Inferior parietal cortex (tissue), 1 donor: ENCODE measurements around the gene ATP8A2.
"Not testable (repeated sequence)": the region's sequence is repeated elsewhere in the genome, so short reads cannot be mapped to it uniquely, and the experiment has no call there.

Experiments
- DNase-seq: peaks from one replicate; pipeline ENCODE4 v3.0.0-alpha.2; 2016; ENCODE audit errors: extremely low spot score

Gene ATP8A2

DNA sequence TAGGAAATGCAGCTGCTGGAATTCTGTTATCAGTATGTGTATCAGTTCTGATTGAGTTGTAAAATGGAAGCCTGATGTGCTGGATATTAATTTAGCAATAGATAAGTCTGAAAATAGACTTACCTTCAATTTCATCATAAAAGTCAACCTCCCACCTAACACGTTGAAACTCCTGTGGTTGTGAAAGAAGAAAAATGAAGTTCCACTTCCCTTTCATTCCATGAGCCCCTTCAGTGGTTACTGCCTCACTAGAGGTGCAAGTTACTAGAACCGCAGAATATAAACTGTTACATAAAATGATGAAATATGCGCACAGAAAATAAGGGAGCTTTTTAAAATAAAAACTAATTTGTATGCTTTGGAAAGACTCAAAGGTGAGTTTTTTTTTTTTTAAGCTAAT, 430.8 kb downstream of the ATP8A2 start:
- no peak for DNase-seq

DNA sequence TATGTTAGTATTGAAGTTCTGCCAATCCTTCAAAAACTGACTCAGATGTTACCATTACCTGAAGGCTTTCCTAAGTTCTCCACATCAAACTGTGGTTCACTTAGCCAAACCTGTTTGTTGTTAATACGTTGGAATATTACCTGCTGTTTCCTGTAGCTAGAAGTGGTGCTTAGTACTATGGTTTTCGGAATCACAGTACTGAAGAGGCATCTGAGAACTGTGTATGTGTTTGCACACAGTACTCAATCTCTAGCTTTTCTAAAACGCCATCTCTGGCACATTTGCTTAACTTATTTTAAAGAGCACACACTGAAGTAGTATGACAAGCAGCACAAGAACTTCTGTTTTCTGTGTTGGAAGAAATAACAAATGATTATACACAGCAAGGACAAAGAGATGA, 431.9 kb downstream of the ATP8A2 start:
- no peak for DNase-seq

DNA sequence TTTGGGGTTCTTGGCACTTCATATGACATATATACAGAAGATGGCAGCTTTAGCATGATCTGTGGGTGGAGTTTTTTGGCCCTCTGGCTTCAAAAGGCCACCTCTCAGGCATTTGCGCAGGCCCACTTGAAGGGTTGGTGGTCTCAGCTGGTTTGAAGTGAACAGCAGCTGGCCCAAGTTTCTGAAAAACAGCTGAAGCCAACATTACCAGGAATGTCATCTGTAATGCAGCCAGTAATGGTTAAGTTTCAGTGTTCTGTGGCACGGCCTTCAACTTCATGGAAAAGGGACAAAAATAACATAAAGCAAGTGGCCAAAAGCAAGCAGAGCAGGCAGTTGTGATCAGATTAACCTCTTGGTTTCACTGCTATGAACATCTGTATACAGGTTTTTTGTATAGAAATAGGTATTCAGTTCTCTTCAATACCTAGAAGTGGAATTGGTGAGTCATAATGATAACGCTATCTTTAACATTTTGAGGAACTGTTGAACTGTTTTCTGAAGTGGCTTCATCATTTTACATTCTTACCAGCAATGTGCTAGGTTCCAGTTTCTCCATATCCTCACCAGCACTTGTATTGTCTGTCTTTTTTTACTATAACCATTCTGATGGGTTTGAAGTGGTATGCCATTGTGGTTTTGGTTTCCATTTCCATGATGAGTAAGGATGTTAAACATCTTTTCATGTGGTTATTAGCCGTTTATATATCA, 434.6 kb downstream of the ATP8A2 start:
- DNase-seq: no peak

DNA sequence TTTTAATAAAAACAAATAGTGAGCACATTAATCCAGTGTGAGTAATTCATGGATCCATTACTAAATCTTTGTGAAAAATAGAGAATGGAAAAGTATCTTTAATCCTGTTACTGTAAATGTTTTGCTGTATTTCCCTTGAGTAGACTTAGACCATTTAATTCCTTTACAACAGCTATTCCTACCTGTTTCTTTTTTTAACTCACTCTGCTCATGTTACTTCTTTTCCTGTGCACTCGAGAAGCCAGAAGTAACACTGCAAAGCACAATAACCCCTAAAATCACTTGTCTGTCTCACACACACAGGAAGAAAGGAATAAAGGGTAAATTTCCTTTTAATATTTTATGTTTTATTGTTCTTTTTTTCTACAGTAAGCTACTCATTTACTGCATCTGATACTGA, 435.8 kb downstream of the ATP8A2 start:
- no peak for DNase-seq

DNA sequence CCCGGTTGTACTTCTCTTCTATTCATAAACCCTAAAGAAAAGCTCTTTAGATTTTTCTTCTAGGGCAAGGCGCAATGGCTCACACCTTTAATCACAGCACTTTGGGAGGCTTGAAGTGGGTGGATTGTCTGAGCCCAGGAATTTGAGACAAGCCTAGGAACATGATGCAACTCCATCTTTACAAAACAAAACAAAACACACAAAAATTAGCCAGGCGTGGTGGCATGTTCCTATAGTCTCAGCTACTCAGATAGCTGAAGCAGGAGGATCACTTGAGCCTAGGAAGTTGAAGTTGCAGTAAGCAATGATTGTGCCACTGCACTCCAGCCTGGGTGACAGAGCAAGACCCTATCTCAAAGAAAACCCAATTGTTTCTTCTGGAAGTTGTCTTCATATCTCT, 439.7 kb downstream of the ATP8A2 start:
- no peak for DNase-seq

DNA sequence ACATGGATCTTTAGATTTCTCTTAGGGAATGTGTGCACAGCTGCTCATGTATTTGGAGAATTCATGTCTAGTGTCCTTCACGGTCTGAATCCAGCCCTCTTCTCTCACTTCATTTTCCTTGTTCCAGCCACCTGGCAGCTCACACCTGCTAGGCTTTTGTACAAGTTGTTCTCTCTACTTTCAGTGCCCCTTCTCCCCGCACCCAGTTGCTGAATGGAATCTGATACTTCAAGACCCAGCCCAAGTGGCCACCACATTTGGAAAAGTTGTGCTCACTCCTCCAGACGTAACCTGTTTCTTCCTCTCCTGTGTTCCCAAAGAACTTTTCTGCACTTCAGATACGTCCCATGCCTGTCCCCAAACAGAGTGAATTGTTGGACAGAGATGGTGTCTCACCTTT, 444.5 kb downstream of the ATP8A2 start:
- DNase-seq: no peak

DNA sequence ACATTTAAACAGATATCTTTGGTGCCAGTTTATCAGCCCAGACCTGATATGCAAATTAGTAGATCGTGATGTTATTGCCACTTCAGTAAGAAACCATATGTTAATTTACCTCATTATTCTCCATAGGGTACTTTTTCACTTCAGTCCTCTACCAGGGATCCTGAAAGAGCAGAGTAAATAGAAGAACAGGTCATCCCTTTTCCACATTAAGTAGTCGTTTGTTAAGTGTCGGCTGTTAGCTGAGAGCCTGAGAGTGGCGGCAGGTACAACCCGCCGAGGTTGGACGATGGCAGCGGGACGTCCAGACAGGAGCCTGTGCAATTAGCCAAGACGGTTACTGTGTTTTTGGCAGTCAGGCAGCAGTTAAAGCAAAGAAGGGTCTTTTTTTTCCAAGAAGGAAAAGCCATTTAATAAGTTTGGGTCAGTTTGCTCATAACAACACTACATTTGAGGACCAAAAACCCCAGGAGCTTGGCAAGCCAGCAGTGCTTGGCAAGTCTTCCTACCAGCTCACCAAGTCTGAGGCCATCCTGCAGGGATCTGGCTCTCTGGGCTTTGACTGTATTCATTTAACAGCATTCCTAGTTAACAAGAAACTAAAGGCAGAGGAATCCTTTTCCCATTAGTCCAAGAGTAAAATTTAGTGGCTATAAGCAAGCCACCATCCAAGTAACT, 448.2 kb downstream of the ATP8A2 start:
- DNase-seq: no peak

DNA sequence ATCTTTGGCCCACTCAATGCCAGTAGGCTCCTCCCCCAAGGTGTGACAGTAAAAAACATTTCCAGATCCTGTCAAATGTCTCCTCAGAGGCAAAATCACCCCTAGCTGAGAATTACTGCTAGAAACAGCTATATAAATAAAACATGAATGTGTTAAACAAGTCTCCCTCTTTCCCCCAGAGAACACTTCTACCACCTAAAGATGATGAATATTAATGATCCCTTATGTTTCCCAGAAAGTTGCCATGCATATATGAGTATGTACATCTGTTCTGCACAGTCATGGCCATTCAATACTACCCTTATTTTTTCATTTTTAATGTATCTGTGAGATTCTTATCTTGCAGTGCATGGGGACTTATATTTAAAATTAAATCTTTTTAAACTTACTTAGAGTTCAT, 450.0 kb downstream of the ATP8A2 start:
- DNase-seq: no peak

DNA sequence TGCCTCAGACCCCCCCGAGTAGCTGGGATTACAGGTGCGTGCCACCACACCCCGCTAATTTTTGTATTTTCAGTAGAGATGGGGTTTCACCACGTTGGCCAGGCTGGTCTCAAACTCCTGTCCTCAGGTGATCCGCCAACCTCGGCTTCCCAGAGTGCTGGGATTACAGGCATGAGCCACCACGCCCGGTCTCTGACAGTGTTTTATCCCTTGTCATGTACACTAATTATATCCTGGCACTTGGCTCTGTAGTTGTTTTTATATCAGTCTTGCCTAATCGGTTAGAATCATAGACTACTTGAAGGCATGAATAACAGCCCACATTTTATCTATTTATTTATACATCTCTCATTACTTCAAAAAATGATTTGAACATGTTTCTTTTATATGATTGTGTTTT, 455.4 kb downstream of the ATP8A2 start:
- not testable (repeated sequence) for DNase-seq

DNA sequence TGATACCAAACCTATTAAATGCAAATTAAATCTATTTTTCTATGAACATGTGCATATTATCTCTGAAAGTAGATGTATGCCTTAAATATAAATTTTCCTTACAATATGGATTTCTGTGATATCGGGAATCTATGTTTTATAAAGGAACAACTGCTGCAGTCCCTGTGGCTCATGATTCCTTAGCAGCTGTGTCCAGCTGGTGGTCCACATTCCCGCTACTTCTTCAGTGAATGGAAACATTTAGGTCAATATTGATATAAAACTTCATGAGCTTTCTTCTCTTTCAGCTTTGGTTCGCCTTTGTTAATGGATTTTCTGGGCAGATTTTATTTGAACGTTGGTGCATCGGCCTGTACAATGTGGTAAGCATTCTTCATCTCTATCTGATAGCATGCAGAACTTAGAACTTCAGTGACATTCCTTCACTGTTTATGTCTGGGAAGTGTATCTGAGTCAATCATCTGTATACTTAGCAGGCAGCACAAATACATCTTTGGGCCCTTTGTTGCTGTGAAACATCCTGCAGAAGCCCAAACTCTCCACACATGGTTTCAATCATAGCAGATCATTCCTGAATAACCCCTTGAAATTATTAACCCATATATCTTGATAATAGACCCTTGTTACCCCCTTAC, 456.2 kb downstream of the ATP8A2 start:
- DNase-seq: no peak

DNA sequence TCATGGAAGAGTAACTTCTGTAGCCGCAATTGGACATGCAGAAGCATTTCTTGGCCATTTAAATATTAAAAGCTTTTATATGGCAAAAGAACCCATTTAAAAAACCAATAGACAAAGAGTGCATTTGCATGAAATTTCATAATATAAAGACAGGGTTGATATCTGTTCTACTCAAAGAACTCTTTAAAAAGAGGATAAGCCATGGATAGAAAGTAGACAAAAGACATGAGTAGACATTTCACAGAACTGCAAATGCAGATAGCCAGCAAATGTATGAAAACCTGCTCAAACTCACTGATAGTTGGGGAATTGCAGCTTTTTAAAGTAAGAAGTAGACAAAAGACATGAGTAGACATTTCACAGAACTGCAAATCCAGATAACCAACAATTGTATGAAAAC, 462.0 kb downstream of the ATP8A2 start:
- DNase-seq: no peak

DNA sequence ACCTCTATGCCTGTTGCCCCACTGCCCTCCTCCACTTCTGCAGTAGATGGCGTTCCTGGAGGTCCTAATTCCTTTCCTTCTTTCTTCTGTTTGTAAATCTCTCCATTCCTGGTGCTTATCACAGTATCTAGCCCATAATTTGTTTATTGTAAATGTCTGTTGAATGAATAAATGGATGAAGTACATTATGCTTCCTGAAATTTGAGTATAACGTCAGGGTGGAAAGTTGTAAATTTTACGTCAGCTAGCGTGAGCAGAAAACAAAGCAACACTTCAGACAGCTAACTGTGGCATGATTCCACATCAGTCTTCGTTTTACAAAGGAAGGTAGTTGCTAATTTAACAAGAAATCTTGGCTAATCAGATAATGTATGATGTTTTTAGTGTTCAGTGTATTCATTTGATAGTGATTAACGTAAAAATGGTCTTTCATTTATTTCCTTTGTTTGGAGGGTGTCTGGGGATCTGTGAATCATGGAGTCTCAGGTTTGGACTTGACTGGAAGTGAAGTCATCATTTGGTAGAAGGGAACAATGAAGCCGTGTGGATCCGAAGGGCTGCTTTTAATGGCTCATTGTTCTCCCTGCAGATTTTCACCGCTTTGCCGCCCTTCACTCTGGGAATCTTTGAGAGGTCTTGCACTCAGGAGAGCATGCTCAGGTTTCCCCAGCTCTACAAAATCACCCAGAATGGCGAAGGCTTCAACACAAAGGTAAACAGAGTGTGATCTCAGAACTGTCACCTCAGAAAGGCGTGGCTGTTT, 465.0 kb downstream of the ATP8A2 start:
- DNase-seq: no peak

DNA sequence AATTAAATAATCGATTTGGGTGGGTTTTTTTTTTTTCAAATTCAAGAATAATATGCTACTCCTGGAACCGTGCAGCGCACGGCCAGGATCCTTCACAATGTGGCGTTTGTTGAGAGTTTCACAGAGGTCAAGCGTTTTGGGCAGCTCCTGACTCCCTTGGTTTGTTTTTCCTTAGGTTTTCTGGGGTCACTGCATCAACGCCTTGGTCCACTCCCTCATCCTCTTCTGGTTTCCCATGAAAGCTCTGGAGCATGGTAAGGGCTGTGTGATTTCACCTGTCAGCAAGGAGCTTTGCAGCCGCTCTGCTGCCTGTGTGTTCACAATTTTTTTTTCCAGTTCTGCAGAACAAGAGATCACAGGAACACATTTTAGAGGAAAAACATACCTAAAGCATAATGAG, 467.6 kb downstream of the ATP8A2 start:
- no peak for DNase-seq

DNA sequence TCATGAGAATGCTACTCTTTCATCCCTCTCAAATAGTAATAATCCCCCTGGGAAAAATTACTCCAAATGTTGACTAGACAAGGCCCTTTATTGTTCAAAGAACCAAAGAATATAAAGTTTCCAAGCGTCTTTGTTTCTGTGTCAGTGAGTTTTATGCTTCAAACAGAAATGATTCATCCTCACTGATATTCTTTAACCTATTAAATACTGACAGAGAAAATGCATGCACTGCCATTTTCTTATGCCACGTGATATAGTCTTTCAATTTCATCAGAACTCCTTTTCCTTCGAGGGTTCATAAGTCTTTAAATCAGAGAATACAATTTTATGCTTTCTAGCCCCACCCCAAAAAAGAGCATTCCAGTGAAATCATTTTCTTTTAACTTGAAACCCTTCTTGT, 468.5 kb downstream of the ATP8A2 start:
- DNase-seq: no peak

DNA sequence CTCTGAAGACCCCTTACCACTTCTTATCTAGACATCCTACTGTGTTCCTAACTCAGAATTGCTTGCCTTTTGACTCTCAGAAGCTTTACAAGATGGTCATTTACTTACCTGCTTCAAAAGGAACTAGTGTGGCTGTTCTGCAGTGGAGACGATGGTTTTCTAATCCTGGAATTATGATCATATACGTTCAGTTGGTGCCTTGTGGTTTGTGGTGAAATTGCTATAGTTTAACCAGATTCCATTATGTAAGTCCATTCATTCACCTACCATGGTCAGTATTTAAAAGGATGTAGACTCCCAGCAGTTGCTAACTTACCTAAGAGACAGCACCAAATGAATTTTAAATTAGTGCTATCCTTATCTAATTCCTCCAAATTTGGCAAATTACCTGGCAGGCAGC, 469.2 kb downstream of the ATP8A2 start:
- no peak for DNase-seq

DNA sequence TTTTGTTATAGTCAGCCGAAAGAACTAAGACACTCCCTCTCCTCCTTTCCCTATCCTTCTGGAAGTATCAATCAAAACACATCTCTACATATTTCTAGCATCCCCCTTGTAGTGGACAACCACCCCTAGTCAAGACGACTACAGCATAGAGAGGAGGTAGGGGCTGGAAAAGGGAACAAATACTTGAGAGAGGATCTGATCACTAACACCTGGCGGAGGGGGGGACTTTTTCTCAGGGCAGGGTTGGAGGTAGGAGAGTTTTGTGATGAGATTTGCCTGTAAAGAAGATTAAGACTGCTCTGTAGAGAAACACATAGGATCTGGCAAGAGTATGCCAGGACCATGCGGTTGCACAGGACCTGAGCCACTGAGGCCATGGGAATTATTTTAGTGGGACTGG, 471.9 kb downstream of the ATP8A2 start:
- no peak for DNase-seq

DNA sequence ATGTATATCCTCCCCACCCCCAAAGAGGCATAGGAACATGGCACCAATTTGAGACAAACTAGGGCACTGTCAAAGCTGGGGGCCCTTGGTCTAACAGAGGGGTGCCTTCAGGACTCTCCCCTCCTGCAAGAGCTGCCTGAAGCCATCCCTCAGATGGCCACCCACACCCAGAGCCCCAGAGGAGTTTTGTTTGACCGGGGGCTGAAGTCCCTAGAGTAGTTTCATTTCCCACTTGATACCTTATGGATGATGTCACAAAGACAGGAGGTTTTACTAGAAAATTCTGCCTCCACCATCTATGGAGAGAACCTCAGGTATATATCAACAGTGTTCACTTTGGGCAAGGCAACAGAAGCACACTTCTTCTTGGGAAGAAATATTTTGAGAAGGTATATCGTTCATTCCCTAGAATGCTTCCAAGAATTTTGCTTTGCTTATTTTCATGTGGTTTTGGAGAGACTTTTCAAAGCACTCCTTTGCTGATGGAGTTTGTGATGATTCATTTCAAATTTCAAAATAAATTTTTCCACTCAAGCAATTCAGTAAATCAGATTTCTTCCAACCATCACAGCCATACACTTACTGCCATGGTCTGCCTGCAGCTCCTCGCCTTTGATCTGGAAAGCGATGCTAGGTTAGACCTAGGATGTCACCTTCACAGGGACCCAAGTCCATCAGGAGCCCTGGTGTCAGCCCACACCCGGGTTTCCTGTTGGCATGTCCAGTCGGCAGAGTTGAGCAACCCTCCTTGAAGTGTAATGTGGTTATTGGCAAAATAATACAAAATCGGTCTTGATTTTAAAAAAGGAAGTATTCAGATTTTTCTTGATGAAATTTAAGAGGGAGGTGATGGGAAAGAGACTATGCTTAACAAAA, 473.0 kb downstream of the ATP8A2 start:
- DNase-seq: no peak

DNA sequence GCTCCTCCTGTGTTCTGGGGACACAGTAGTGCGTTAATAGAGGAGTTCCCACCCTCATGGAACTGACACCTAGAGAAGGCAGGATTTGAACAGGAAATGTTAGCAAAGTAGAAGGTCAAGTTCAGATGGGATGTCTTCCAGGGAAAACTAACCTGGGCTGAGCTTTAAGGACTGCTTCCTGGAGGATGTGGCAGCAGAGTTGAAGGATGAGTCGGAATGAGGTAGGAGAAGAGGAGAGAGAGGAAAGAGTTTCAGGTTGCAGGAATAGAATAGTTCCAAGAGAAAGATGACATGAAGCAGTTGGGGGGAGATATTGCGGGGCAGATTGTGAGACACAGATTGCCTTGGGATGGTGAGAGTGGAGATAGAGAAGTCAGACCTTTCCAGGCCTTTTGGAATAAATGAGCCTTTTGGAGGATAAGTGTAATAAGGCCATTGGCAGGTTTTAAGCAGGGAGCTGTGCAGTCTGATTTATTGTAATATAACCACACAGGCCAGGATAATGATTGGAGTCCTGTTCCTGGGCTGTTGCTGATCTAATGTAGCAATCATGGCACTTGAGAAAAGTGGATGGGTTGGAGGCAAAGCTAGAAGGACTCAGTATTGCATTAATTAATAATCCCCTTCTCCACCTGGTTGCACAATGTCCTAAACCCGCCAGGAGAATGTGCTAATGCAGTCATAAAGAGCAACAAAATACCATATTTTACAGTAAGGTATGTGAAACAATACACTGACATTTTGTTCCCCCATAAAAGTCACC, 474.6 kb downstream of the ATP8A2 start:
- DNase-seq: no peak

DNA sequence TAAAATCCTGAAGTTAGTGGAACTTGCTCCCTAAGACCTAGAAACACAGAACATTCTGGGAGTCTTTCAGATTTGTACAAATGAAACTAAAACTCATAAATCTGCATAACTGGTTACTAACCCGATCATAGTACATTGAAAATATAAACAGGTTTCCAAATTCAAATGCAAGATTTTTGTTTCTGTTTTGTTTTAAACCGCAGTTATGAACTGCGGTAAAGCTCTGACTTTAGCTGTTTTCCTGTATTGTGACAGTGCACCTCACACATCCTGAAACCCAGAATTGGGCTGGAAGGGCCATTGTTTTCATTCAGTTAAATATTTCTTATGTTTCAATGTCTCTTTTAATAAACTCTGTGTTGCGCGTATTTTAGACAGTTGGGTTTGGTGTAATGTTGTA, 475.4 kb downstream of the ATP8A2 start:
- DNase-seq: no peak
